Middle frontal gyrus (tissue), 1 donor: Measurements from ENCODE around the gene SLCO6A1.

Experiments
- DNase-seq: peaks from one replicate; pipeline ENCODE4 v3.0.0-alpha.2; 2015; ENCODE audit warnings: low spot score; ENCODE audit errors: extremely low spot score

The SLCO6A1 gene

DNA sequence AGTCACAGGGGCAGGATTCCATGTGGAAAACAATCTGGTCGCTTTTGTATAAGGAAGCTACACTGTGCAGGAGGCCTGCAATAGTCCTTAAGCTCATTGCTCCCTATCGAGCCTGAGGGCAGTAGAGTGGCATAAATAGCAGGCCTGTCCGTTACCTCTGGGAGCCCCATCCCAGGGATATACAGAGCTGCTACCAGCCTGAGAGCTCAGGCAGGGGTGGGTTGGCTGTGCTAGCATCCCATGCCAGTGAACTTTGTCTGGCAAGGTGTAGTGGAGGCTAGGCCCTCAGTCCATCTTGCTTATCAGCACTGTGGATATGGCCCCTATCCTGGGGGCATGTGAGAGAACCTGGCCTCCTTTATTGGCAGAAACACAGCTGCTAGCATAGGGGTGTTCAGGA is 47.7 kb downstream of the SLCO6A1 start:
- DNase-seq, result no peak

DNA sequence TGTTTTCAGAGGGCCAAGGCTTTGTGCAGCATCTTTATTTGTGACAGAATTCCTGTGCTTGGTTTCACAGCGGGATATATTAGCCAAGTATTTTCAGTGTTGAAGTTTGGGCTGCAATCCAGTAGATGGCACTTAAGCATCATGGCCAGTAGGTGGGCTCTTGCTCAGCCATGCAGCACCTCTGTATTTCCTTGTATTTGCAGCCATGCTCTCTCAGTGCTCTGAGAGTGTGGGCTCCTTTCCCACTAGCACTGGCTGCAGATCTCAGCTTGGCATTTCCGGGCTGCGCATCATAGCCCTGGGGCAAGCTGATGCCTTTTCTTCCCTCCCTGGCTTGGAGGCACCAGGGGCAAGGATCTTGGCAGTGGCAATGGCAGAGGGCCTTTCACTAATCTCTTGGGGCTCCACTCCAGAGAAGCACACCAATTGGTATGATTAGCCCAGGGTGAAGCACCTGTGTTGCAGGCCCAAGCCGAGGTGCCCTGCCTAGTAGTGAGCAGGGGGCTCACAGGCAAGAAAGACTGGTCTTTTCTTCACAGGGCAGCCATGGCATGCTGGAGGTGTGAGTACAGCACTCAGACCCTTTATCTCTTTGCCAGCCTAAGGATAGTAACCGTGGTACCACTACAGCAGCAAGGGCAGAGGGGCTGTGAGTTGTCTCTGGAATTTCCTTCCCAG is 48.3 kb downstream of the SLCO6A1 start:
- no peak for DNase-seq

DNA sequence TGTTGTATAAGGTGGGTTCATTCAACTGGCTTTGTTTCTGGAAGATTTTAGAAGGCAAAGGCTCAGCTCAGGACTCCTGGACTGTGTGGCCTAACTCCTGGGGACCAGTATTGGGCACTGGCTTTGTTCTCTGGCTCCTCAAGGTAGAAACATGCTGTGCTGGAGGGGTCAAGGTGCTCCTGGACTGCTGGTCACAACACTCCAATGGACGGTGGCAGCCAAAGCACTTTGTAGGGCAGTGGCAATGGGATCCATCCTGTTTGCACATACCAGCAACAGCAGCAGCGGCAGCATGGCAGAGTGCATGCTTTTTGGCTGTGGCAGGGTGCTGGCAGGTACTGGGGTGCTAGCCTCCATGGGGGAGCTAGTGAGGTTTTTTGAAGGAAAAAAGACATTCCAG is 65.3 kb downstream of the SLCO6A1 start:
- no peak for DNase-seq

DNA sequence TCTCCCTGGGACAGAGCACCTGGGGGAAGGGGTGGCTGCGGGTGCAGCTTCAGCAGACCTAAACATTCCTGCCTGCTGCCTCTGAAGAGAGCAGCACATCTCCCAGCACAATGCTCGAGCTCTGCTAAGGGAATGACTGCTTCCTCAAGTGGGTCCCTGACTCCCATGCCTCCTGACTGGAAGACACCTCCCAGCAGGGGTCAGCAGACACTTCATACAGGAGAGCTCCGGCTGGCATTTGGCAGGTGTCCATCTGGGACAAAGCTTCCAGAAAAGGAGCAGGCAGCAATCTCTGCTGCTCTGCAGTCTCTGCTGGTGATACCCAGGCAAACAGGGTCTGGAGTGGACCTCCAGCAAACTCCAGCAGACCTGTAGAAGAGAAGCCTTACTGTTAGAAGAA is 77.2 kb downstream of the SLCO6A1 start:
- DNase-seq, result no peak

DNA sequence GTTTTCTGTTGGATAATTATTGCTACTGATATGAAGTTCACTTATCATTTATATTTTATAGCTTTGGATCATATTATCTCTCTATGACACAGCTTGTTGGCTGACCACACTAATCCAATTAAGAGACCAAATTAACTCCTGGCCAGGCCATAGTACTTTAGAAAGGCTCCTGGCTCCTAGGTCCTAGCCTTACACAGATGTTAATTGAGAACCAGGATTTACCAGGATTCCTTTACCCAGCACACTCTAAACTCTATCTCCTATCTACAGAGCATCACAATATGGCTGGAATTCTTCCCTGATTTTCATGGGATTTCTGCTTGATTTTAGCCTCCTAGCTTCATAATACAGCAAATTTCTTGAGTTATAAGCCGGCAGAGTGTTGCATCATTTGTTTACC is 80.3 kb downstream of the SLCO6A1 start:
- DNase-seq, result no peak

DNA sequence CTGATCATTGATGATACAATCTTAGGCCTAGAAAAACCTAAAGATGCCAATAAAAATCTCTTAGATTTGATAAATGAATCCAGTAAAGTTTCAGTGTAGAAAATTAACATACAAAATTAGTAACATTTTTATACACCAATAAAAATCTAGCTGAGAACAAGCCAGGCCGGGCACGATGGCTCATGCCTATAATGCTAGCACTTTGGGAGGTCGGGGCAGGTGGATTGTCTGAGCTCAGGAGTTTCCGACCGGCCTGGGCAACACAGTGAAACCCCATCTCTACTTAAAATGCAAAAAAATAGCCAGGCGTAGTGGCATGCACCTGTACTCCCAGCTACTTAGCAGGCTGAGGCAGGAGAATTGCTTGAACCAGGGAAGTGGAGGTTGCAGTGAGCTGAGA is 84.4 kb downstream of the SLCO6A1 start:
- no peak for DNase-seq

DNA sequence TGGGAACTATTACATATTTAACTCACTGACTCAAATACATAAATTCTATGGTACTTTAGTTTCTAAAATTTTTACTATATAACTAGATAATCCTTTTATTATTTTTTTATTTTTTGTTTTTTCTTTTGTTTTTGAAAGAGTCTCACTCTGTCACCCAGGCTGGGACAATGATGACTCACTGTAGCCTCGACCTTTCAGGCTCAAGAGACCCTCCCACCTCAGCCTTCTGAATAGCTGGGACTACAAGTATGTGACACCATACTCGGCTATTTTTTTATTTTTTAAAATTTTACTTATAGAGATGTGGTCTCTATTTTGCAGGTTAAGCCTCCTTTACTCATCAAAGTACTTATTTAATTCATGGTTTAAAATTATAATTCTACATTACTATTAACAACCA is 110.6 kb downstream of the SLCO6A1 start:
- no peak for DNase-seq

DNA sequence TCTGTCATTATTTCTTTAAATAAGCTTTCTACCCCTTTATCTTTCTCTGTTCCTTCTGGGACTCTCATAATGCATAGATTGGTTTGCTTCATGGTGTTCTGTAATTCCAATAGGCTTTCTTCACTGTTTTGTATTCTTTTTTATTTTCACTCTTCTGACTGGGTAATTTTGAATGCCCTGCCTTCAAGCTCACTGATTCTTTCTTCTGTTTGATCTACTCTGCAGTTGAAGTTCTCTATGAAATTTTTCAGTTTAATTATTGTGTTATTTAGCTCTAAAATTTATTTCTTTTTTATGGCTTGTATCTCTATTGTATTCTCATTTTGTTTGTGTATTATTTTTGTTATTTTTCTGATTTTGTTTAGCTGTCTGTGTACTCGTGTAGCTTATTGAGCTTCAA is 113.4 kb downstream of the SLCO6A1 start:
- DNase-seq, result no peak

DNA sequence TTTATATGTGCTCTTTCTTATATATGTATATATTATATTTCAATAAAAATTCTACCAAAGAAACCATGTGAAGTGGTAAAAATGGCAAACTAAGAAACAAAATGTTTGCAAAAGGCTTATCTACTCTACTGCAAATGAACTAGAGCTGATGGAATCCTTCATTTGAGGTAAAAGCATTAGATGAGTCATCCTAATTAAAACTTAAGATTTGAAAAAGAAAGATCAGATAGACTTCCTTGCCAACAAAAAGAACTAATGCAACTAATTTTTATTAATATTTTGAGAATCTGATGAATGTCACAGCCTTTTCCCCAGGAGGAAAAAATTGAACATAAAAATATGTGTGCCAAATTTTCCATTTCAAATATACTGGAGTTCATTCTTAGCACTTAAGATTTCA is 118.6 kb downstream of the SLCO6A1 start:
- no peak for DNase-seq

DNA sequence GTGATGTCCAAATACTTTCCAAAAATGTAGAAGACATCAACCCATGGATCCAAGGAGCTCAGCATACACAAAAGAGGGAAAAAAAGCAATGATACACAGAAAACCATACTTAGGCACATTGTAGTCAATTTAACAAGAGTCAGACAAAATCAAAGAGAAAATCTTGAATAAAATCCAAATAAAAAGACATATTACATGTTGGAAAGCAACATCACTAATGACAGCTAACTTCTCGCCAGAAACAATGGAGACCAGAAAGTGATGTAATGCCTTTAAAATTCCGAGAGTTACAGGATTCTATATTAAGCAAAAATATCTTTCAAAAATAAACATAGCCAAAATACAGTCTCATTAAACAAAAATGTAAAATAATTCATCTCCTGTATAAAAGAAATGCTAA is 122.9 kb downstream of the SLCO6A1 start:
- DNase-seq, result no peak

DNA sequence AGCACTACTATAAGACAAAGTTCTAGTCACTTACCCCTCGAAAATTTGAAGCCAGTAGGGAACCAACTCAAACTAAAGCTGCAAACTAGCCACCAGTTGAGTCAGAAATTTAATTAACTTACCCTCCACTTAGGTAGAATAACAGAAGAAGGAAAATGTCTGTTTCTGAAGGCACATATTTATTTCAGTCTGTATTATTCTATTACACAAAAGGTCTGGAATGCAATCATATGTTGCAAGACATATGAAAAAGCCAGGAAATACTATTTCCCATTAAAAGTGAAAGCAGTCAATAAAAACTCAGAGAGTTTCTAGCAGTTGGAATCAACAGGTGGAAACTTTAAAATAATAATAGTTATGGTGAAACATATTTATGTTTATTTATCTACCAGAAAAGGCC is 123.5 kb downstream of the SLCO6A1 start:
- DNase-seq, result no peak

DNA sequence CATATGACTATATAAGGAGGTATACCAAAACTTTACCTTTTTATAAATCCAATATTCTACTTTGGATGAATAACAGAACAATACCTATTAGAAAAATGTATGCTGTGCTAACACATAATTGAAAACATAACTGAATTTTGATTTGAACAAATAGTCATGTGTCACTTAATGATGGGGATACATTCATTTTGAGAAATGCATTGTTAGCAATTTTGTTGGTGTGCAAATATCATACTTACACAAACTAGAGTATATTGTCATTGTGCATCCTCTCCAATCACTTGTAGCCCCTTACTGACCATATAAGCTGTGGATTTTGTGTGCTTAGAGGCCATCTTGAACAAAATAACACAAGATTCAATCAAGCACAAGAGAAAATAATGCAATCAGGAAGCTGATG is 130.4 kb downstream of the SLCO6A1 start:
- no peak for DNase-seq

DNA sequence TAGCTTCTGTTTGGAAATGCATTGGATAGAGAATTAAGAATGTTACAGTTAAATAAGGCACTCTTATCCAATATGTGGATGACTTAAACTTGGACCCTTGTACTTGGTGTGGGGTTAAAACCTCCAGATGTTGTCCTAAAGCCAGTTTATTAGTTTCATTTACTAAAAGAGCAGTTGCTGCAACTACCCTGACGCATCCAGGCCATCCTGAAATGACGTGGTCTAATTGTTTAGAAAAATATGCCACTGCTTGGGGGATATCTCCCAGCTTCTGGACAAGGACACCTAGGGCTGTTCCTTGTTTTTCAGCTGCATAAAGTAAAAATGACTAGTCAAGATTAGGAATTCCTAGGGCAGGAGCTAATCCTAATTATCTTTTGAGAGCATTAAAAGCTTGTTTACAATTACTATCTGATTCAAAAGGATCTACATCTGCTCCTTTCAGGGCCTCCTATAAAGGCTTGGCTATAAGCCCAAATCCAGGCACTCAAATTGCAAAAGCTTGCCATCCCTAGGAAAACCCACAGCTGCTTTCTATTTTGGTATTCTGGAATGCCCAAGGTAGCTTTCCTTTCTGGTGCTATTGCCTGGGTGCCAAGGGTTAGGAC is 157.0 kb downstream of the SLCO6A1 start:
- no peak for DNase-seq

DNA sequence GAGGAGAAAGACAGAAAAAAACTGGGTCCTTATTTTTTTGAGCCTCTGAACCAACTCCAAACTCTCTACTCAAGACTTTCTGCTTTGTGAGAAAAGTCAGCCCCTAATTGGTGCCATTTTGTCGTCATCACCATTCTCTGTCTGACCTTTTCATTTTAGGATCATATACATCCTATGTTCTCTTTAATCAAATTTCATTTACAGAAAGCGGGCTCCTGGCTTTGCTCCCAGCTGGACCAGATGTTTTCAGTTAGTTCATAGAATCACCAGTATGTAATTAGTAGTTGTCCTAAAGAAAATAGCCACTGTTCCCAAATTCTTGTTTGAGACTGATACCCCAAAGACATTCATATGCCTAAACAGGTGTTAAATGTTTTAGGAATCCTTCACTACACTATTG is 174.1 kb downstream of the SLCO6A1 start:
- no peak for DNase-seq
